Limb (tissue), 2 donors: ENCODE data around the gene SERPINI1.
A peak's percentile ranks its signal among the peaks of the same experiment; 100 is the strongest.
"Not testable (repeated sequence)": the region's sequence is repeated elsewhere in the genome, so short reads cannot be mapped to it uniquely, and the experiment has no call there.

ENCODE experiments used
- DNase-seq, 2 donors: peaks; one replicate each; pipeline ENCODE4 v3.0.0-alpha.2; 2016; ENCODE audit errors: extremely low spot score in 2 of 2

SERPINI1 gene

DNA sequence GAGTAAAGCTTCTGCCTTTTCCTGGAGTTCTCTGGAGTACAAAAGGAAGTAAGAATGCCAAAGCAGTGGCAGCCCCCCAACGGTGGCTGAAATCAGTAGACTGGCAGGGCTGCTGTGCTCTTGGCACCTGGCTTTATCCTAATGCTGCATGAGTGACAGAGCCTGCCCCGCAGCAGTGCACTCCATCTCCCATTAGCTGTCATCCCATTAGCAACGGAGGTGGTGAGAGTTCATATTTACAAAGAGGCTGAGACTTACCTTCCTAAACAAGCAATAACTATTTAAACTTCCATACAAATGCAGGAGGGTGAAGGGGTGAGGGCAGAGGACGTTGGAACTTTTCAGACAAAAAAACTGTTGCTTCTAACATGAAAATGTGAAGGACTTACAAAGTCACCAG lies 51.9 kb downstream of the SERPINI1 start:
- no peak for DNase-seq

DNA sequence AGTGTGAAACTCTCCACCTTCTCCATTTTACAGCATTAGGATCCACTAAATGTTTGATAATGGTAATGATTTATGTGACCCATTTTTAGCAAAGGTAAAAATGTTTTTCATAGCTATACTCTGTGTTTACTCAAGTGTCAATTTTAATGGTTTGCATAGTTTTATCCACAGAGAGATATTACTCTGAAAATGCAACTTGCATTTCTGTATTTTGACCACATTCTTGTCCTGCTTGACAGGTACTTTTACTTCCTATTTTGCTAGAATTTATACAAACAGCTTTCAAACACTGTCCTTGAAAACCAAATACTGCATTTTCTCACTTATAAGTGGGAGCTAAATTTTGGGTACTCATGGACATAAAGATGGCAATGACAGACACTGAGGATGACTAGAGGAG lies 62.9 kb downstream of the SERPINI1 start:
- DNase-seq: no peak

DNA sequence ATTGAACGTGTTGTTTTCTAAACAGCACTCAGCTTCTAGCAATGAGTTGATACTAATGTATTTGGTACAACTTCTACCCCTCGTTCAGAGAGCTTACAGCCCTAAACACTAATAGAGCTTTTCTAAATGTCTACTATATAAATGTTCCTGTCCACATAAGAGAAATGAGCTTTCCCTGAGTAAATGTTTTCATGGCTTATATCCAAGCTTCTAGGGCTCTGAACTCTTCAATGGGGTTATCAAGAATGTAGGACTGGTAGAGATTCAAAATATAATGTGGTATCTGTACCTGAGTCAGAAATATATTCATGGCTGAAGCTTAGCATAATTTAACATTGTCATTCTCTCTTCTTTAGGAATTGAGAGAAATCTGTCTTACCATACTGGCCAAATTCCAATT lies 73.4 kb downstream of the SERPINI1 start:
- no peak for DNase-seq

DNA sequence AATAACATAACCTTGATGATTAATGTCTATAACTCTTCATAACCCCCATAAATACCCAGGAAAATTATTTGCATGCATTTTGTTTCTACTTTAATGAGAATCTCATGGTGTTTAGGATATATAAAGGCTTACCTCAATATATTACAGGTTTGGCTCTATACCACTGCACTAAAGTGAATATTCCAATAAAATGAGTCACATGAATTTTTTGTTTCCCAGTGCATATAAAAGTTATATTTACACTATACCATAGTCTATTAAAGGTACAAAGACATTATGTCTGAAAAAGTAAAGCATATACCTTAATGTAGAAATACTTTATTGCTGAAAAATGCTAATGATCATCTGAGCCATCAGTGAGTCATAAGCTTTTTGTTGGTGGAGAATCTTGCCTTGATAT lies 74.7 kb downstream of the SERPINI1 start:
- no peak for DNase-seq

DNA sequence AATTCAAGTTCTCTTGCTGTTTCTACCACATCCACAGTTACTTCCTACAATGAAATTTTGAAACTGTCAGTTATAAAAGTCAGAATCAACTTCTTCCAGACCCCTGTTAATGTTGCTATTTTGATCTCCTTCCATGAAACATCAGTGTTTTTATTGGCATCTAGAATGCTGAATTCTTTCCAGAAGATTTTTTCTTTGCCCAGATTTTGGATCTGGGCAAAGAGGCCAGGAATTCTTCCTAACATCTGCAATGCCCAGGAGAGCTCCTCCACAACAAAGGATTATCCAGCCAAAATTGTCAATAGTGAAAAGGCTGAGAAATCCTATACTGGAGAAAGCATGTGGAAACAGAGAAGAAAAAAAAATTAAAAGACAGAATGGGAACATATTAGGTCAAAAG lies 75.5 kb downstream of the SERPINI1 start:
- DNase-seq: peak in 1 of 2 donors; percentile 43

DNA sequence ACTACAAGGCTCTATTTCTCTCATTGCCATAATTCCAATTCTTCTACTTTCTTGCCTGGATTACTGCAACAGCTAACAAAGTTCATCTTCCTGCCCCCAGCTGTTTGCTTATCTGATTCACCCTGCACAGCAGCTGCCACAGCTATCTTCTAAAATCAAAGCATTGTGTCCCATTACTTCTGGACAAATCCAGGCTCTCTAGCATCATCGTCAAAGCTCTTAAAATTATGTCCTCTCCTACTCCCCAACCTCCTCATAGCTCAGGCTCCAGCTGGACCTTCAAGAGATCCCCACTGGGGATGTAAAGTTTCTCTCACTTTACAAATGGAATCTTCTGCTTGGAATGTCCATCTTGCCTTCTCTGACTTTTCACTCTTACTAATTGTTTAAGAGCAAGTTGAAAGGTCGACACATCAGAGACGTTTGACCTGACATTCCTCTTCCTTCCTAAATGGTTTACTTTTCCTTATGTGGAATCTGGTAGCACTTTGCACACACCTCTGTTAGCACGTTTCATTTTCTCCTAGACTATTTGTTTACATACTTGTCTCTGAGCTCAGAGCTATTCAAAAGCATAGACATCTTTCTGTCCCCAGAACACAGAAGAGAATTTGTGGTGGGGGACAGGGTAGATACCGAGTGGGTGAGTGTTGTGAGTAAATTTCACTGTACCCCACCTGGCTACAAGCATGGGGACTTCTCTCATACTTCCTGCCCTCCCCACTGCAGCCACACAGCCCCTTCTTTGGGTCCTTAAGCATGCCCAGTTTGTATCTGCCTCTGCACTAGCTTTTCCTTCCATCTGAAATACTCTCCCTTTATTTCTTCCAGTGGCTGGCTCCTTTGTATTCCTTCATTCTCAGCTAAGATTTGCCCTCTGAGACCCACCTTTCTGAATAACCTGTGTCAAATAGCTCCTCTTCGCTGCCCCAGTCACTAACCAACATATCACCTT lies 77.9 kb downstream of the SERPINI1 start:
- DNase-seq: peak in 1 of 2 donors; percentile 19

DNA sequence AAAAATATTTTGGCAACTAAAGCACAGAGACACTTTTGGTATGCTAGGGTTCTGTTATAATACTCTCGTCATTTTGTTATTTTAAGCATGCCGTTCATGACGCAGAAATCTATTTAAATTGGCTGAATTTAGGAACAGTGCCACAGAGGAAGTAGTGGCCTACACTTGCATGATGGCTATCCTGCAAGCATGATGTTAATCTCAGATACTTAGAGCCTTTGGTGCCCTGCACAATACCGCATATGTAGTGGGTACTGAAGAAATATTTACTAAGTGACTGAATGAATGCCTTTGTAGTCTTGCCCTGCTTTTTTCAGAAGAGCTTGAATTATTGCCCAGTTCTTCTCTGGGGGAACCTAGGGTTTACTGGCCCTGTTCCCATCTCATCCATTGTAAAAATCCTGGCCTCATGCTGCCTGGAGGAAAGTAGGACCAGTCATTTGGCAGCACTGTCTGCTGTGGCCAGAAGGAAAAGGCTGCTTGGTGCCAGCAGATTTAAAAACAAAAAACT lies 79.0 kb downstream of the SERPINI1 start:
- DNase-seq: peak; percentile 28 to 73

DNA sequence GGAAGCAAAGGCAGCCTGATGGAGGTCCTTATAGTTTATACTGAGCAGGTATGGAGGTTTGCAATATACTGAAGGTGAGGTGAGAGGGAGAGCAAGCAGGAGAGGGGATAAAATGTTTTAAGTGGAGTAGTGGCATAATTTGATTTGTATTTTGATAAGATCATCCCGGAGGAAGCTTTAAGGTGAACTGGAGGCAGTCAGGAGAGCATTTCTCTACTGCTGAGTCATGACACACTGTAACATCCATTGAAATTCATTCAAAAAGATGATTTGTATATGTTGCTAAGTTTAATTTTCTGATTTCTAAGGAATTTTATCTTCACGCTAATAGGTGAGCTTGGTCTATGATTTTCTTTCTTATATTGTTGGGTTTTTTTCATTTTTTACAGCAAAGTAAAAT lies 81.4 kb downstream of the SERPINI1 start:
- DNase-seq: no peak

DNA sequence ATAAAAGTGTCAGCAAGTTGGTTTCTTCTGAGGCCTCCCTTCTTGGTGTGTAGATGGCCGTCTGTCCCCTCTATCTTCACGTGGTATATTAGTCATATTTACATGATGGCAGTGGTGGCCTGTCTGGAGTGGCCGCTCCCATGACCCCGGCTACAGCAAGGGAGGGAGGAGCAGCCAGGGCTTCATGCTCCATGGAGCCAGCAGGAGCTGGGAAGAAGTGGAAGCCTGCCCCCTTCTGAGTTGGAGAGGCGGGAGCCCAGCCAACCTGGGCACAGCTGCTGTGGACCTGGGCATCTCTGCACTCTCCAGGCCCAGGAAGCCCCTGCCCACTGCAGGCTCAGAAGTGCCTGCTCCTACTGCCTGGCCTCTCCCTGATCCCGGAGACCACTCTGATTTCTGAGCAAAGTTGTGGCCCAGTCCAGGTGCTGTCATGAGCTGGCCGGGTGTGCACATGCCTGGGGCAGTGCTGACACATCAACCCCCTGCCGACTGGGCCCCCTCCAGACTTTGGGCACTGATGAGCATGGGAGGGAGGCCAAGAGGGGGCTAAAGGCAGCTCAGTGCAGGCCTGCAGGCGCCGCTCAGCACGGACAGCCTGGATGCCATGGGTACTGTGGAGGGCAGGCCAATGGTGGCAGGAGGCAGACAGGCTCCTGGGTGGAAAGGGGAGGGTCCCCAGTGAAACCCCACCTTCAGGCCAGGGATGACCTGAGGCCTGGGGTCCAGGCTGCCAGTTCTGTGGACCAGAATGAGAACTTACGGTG lies 84.8 kb downstream of the SERPINI1 start:
- DNase-seq: no peak

DNA sequence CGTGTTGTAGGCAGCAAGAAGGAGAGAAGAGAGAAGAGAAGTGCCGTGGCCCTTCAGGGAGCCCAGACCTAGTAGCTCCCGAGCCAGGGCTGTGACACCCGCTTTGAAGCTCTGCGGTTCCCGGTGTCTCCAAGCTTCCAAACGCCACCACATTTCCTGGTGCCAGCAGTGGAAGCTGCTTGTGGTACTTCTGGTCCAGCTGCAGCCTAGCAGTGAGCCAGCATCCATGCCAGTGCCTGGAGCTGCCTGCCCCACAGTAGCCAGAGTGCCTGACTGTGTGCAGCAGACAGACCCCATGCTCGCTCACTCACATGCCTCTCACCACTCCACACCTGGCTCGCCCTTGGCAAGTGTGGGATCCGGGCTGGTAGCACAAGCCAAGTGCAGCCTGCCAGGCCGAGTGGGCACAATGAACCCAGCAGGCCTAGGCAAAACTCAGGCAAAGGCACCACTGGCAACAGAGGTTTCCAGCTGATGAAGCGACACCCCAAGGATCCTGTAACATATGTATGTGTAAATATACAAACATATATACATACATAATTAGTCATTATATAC lies 85.8 kb downstream of the SERPINI1 start:
- no peak for DNase-seq

DNA sequence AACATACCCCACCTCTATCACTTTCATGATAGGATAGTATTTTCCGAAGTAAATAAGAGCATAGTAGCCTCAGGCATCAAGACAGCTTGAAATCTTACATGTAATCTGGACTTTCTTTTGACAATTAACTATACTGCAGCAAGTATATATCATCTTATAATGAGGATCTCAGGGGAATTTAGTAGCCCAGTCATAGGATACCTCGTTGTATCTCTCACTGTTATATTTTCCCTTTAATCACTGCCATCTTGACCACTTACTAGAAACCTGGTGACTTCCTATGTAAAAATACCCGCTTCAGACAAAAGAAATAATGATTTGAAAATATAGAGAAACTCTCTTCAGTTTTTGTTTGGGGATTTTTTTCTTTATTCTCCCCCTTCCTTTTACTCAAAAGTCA lies 88.2 kb downstream of the SERPINI1 start:
- DNase-seq: no peak

DNA sequence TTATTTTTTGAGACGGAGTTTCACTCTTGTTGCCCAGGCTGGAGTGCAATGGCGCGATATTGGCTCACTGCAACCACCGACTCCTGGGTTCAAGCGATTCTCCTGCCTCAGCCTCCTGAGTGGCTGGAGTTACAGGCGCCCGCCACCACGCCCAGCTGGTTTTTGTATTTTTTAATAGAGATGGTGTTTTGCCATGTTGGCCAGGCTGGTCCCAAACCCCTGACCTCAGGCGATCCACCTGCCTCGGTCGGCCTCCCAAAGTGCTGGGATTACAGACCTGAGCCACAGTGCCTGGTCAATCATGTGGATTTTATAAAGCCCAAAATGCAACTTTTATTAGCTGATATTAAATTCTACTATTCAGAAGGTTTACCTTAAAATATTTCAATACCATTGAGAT lies 92.1 kb downstream of the SERPINI1 start:
- DNase-seq: not testable (repeated sequence)

DNA sequence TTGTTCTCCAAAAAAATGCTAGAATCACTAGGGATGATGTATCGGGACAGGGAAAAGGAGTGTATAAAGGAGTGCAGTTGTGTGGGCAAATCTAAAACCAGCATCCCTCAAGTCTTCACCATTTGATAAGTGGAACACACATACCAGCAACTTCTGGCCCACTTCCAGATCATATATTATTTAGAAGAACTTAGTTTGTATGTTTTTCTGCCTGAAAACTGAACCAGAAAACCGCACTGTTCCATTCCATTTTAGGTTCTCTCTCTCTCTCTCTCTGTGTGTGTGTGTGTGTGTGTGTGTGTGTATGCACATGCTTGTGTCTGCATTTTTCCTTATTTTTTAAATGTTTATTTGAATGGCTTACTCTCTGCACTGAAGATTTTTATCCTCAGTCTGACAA lies 93.5 kb downstream of the SERPINI1 start:
- DNase-seq: no peak

DNA sequence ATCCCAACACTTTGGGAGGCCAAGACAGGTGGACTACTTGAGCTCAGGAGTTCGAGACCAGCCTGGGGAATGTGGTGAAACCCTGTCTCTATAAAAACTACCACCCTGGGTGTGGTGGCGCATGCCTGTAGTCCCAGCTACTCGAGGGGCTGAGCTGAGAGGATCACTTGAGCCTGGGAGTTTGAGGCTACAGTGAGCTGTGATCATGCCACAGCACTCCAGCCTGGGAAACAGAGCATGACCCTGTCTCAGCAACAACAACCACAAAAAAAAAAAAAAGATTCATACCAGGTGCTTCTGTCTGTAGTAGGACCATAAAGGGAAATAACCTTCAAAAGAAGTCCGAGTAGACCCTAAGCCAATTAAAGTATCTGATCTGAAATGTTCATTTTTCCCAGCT lies 94.5 kb downstream of the SERPINI1 start:
- DNase-seq: no peak

DNA sequence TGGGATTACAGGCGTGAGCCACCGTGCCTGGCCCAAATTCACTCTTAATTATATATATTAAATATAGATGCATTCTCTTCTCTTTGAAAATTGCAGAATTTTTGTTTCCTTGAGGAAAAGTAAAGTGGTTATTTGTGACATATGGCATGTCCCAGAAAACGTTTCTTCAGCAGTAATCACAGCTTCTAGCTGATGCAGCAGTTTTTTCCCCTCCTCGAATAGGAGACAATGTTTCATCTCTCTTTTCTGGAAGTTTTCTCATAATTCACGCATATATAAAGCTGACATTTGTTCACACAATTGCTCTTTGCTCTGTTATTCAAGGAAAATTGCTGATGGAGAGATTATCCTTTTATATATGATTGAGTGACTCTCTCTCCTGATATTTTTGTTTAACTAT lies 99.8 kb downstream of the SERPINI1 start:
- DNase-seq: no peak

DNA sequence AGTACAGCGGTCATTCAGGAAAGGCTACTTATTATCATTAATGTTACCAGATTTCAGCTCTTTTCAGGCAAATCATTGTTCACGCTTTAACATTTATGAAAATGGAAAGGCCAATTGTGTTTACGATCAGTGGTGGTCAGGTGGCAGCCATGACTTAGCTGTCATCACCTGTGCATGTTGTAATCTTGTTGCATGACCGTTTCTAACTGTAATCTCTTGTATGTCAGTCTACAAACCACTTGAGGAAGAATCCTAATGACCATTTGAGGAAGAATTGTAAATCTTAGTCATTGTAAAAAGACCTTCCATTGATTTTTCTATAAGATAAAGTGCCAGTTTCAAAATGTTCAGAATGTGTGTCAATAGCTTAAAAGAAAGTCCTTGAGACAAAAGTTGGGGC lies 100.4 kb downstream of the SERPINI1 start:
- no peak for DNase-seq

DNA sequence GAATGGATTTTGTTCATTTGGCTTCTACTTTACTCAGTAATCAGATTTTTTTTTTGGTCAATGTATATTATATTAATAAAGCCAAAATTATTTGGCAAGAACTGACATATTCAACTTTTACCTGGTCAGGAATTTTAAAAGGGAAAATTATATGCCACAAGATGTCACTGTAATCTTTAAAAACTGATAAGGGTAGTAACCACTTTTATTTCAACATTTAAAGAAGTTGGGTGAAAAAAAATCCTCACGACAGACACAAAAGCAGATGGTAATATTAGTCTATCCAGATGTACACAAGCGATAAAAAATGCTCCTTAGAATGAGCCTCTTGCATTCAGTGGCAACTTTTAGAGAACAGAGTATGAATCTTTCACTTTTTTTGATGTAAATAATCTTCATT lies 101.9 kb downstream of the SERPINI1 start:
- DNase-seq: no peak

DNA sequence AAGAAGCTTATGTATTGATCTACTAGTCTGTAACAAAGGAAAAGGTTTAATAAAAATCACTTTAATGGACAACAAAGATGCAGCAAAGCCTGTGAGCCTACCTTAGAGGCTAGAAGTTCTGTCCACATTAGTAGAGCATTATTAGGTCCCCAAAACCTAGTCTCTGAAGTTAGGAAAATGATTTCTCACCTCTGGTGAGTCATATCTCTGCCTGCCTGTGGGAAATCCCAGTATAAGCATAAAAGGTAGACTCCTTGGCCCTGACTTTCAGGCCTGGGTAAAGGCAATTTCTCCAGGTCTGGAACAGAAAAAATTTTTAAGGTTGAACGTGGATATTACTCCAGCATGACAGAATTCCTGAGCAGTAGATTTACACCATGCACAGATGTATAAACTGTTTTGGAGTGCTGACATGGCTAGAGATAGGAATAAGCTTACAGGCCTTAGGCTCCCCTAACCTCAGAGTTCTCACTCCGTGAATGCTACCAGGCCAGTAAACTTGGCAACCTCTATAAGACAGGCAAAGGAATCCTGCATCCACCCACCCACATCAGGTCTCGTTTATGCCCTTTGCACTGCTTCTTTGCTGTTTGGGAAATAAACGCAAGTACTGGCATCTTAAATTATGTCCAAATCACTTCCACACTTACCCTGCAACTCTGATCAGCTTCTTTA lies 104.1 kb downstream of the SERPINI1 start:
- no peak for DNase-seq

DNA sequence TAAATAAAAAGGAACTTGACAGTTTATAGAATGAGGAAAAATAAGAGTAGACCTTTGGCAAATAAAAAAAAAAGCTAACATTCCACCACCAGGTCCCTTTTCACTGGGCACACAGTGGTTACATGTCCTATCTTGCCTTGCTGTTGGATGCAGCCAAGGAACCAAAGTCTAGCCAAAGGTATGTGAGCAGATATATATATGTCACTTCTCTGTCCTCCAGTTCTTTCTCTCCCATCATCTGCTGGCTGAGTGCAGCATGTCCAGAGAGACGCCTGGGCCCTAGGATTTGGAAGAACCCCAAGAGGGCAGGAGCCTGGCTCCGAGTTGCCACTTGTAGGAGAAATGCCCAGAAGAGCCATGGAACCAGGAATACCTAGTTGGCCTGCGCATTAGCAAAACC lies 104.7 kb downstream of the SERPINI1 start:
- no peak for DNase-seq

DNA sequence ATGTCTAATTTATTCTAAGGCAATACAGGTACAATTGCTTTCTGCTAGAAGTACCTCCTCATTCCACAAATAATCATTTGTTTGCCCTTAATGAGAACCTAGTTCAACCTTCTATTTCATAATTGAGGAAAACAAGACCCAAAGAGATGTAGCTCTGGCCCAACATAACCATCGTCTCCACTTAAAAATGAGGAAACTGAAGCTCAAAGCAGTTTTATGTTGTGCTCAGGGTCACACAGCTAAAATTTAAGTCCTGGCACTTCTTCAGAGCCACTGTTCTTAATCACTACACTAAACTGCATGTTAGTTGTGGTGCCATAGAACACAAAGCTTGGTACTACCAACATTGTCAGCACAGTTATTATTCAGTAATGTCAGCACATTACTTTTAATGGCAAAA lies 108.0 kb downstream of the SERPINI1 start:
- DNase-seq: no peak

DNA sequence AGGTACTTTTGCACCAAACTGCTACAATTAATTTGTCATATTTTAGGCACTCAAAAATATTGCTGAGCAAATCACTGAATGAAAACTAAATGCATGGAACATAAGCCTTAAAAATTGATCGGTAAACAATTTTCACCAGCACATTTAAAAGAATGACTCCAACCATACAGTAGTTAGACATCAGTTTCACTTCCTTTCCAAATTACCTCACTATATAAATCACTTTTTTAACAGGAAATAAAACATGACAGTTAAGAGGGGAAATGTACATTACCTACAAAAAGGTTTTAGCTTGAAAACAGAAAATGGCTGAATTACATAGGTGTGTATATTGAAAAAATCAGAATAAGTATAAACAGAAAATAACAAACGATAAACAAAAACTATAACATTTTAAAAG lies 108.4 kb downstream of the SERPINI1 start:
- DNase-seq: no peak

DNA sequence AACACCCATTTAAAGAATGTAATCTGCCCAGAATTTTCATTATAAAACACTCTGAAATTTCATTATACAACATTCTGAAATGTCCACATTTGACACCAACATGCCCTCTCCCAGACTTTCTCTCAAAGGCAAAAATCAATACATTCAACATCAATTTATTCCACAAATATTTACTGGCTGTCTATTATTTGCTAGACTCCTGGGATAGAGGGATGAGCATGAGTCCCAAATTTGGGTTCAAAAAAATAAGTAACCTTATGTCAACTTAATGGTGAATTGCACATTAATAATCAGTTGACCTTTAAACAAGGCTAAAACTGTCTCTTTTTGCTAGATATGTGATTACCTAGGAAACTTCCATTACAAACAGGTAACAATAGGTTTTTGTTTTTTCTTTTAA lies 109.0 kb downstream of the SERPINI1 start:
- no peak for DNase-seq
